WERI-Rb-1 (cell line): ENCODE results near the gene KCNMA1.

Experiments used
- DNase-seq: peaks from one replicate; pipeline ENCODE4 v3.0.0-alpha.2; 2020
- H3K27ac ChIP-seq: fragments of 250-450 bp; sonication (Bioruptor Pico); 2 replicates; pipeline ENCODE4 v1.5.1; 2020; ENCODE audit warnings: mild to moderate bottlenecking, moderate library complexity
- H3K27me3 ChIP-seq: fragments of 250-450 bp; sonication (Bioruptor Pico); 2 replicates; pipeline ENCODE4 v1.5.1; 2021; ENCODE audit warnings: mild to moderate bottlenecking, low read depth, moderate library complexity; ENCODE audit not compliant: insufficient read depth, severe bottlenecking
- H3K36me3 ChIP-seq: fragments of 250-450 bp; sonication (Bioruptor Pico); 2 replicates; pipeline ENCODE4 v1.5.1; 2020; ENCODE audit warnings: mild to moderate bottlenecking, moderate library complexity
- H3K4me3 ChIP-seq: 2 replicates; pipeline ENCODE4 v1.5.1; 2011; ENCODE audit warnings: low read depth, mild to moderate bottlenecking, control low read depth, low read length
- H3K9me3 ChIP-seq: fragments of 250-450 bp; sonication (Bioruptor Pico); 2 replicates; pipeline ENCODE4 v1.5.1; 2021; ENCODE audit warnings: mild to moderate bottlenecking, moderate library complexity; ENCODE audit not compliant: severe bottlenecking
- TF ChIP-seq, protein P1 (sequence below): IDR thresholded peaks from 2 replicates; pipeline ENCODE4 v1.5.1; 2011; ENCODE audit warnings: low read depth, mild to moderate bottlenecking, control low read depth, inconsistent platforms, low read length

The KCNMA1 gene

DNA sequence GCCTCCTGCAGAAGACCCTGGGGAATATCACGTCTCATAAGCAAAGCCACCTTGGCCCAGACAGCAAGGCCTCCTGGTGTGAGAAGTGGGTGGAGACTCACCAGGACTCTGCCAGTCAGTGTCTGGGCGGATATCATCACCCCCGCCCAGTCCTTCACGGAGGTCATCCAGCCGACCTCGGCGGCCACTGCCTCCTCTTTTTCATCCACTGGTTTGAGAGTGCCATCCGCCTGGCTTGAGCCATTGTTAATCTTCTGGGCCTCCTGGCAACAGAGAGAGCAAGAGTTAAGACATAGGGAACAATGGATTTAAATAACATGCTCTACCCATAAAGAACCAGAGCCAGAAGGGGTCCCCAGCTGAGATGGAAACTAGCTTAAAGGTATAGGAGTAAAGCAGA, 233.8 kb downstream of the KCNMA1 start:
- TF ChIP-seq, protein P1, sequence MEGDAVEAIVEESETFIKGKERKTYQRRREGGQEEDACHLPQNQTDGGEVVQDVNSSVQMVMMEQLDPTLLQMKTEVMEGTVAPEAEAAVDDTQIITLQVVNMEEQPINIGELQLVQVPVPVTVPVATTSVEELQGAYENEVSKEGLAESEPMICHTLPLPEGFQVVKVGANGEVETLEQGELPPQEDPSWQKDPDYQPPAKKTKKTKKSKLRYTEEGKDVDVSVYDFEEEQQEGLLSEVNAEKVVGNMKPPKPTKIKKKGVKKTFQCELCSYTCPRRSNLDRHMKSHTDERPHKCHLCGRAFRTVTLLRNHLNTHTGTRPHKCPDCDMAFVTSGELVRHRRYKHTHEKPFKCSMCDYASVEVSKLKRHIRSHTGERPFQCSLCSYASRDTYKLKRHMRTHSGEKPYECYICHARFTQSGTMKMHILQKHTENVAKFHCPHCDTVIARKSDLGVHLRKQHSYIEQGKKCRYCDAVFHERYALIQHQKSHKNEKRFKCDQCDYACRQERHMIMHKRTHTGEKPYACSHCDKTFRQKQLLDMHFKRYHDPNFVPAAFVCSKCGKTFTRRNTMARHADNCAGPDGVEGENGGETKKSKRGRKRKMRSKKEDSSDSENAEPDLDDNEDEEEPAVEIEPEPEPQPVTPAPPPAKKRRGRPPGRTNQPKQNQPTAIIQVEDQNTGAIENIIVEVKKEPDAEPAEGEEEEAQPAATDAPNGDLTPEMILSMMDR, result no peak
- DNase-seq, result no peak
- Histone ChIP-seq H3K36me3 (no peaks in the 10 kb centered on the region), H3K27me3 (no peaks in the 10 kb centered on the region), H3K27ac (no peak overlapping the region), H3K4me3 (no peak overlapping the region), H3K9me3 (no peaks in the 10 kb centered on the region)

DNA sequence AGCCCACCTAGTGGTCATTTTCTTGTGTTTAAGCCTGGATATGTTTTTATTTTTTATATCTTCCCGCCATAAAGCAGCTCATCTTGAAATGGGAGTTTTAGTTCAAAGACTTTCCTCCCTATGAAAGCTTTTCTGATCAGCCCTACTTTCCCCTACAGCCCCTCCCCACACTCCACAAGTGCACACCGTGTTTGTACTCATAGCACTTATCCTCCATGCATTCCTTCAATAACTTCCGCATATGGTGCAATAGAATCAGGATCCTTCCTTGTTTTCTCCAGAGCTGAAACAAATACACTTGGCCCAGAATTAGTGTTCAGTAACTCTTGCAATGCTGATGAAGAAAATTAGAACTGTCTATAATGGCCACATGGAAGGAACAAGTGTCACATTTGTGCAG, 235.9 kb downstream of the KCNMA1 start:
- TF ChIP-seq, protein P1, result no peak
- Histone ChIP-seq H3K36me3 (no peaks in the 10 kb centered on the region), H3K27ac (no peak overlapping the region), H3K9me3 (no peaks in the 10 kb centered on the region), H3K4me3 (no peak overlapping the region), H3K27me3 (no peaks in the 10 kb centered on the region)
- no peak for DNase-seq

DNA sequence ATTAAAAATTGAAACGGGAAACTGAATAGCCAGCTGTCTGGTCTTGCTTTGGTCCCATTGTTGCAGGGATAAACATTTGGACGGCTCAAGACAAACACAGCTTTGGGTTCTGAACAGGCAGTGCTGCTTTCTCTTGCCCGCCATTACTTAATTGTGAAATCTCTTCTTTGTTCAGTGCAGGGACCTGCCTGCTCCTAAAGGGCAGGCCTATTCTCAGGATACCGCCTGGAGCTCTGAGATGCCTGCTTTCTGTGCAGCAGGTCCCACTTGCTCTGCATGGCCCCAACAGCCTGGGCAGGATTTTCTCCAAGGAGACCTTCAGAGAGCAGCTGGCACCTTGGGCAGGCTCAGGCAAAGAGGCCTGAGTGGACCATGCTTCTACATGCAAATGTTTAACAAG, 237.6 kb downstream of the KCNMA1 start:
- H3K27ac ChIP-seq, result no peak overlapping the region
- H3K4me3 ChIP-seq, result no peak overlapping the region
- no peak for DNase-seq
- H3K36me3 ChIP-seq, result no peaks in the 10 kb centered on the region
- no peaks in the 10 kb centered on the region for H3K27me3 ChIP-seq
- H3K9me3 ChIP-seq, result no peaks in the 10 kb centered on the region
- TF ChIP-seq, protein P1, result no peak

DNA sequence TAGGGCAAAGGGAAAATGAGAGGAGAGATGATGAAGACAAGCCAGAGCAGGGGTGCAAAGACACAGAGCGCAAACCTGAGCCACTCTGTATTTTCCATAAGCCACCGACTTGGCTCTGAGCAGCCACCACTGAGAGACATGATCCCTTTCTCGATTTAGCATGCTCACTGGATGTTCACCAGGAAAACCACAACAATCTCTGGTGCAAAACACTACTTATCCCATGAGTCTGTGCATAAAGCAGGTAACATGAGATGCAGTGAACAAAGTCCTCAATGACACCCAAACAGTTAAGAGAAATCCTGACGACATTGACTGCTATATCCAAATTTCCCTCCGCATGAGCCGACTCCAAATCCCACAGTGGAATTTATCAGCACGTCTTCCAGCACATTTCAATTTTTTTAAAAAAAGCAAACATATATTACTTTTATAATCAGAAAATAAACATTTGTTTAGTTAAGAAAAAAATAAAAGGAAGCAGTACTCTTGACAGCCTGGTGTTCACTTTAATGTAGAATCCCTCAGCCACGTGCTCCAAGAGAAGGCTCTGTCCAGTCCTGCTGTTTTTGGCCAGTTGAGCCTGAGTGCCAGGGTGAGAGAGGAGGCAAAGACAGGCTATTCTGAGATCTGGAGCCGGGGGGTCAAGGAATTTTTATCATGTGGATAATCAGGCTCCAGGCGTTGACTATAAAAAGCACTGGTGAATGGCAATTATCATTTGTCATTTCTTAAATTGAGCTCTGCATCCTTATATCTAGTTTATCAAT, 238.4 kb downstream of the KCNMA1 start:
- no peak for DNase-seq
- Histone ChIP-seq H3K27ac (no peak overlapping the region), H3K4me3 (no peak overlapping the region), H3K36me3 (no peaks in the 10 kb centered on the region), H3K9me3 (no peaks in the 10 kb centered on the region), H3K27me3 (no peaks in the 10 kb centered on the region)
- TF ChIP-seq, protein P1, result no peak

DNA sequence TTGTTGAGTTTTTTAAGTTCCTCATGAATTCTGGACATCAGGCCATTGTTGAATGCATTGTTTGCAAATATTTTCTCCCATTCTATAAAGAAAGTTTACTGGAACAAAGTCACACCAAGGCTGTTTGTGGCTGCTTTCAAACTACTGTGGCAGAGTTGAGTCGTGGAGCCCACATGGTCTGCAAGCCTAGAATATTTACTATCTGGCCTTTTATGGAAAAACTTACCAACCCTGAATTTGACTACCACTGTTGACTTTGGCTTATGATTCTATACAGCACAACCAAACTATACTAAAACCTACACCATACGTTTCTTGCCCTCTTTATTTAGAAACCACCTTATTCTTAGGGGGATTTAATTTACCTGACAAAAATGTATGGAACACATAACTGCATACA, 239.1 kb downstream of the KCNMA1 start:
- Histone ChIP-seq H3K9me3 (no peaks in the 10 kb centered on the region), H3K4me3 (no peak overlapping the region), H3K27me3 (no peaks in the 10 kb centered on the region), H3K27ac (no peak overlapping the region), H3K36me3 (no peaks in the 10 kb centered on the region)
- TF ChIP-seq, protein P1, result no peak
- DNase-seq, result no peak

DNA sequence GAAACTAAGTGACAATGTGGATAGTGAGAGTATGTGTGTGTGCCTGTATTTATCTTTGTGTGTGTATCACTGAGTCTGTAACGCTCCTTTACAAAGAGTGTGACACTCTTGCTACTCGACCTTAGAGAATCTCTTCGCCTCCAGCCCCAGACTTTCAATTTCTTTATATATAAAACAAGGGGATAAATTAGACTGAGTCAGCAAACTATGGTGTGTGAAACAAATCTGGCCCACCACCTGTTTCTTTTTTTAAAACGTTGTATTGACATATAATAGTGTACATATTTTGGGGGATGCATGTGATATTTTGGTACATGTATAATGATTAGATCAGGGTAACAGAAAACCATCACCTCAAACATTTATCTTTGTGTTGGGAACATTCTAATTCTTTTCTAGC, 240.5 kb downstream of the KCNMA1 start:
- TF ChIP-seq, protein P1, result no peak

More for the DNA sequence above, 240.5 kb downstream of the KCNMA1 start:
- Histone ChIP-seq H3K36me3 (no peaks in the 10 kb centered on the region), H3K27ac (no peak overlapping the region), H3K4me3 (no peak overlapping the region), H3K27me3 (no peaks in the 10 kb centered on the region), H3K9me3 (no peaks in the 10 kb centered on the region)
- no peak for DNase-seq
